ENCODE measurements around the gene GOLM1. TPM values are rescaled to one million over a fixed set of nuclear protein-coding genes. Genes with fewer than 3 reads are reported as not detected.
"Not testable (repeated sequence)": the region's sequence is repeated elsewhere in the genome, so short reads cannot be mapped to it uniquely, and the experiment has no call there.

Gene GOLM1
- total RNA-seq, 1 experiment from 2014 or later = 75.1 TPM

DNA sequence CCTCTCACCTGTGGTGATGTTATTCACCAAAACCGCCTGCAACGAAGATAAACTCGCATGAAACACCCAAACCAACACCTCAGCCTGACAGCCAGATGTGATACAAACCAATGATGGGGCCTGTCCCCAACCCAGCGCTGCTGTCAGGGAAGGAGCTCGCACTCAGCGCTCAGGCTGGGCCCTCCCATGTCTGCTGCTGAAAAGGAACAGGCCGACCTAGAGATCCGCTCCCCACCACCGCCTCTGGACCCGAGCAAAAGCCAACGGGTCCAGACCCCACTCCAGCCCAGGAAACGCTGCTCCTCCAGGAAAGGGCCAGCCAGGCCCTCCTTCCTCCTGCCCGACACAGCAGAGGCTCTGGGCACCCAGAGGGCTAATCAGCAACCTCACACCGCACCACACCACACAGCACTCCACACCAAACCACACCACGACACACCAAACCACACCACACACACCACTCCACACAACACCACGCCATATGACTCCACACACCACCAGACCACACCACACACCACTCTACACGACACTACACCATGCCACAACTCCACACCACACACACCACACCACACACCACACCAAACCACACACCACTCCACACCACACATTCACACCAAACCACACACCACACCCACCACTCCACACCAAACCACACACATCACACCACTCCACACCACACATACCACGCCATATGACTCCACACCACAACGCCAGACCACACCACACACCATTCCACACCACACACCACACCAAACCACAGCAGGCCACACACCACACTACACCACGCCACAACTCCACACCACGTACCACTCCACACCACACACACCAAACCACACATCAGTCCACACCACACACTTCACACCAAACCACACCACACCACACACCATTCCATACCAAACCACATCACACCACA lies 46.5 kb downstream of the GOLM1 start:
- Mint-ChIP-seq H3K36me3 (no peaks in the 10 kb centered on the region), H3K9me3 (peaks cover 4% of the 10 kb centered on the region; the same call in 1 of the 2 replicates), H3K4me1 (no peaks in the 10 kb centered on the region), H3K27ac (no peak overlapping the region; the same call in 1 of the 2 replicates), H3K4me3 (no peak overlapping the region), H3K27me3 (ENCODE audit: low read depth) (no peaks in the 10 kb centered on the region)
- no peak for DNase-seq (ENCODE audit: low spot score)
- ATAC-seq = peak; percentile 56
- POLR2A ChIA-PET = no interaction called here
- CTCF ChIA-PET = no interaction called here
- TF ChIP-seq SMAD3 (CRISPR knock-in tag; IDR thresholded peaks at IDR 0.05; ENCODE audit: borderline replicate concordance) = no peak
- TF ChIP-seq NFE2L1 (CRISPR knock-in tag; IDR thresholded peaks at IDR 0.05) = 0 out of 2 replicates have a peak, but pooled peaks have one; percentile 5

GRCh38 chr9:86048018-86048742 lies 51.2 kb downstream of the GOLM1 start:
- H3K36me3 Mint-ChIP-seq; CTCF ChIA-PET; H3K9me3 Mint-ChIP-seq; ATAC-seq; H3K4me3 Mint-ChIP-seq; H3K27ac Mint-ChIP-seq; POLR2A ChIA-PET; DNase-seq (ENCODE audit: low spot score); H3K4me1 Mint-ChIP-seq; H3K27me3 Mint-ChIP-seq (ENCODE audit: low read depth): not testable (repeated sequence)

GRCh38 chr9:86047361-86047760 lies 52.0 kb downstream of the GOLM1 start:
- H3K4me1 Mint-ChIP-seq = 0 out of 2 replicates have a peak, but pooled peaks cover 3% of the 10 kb centered on the region
- TF ChIP-seq NFE2L1 (CRISPR knock-in tag; IDR thresholded peaks at IDR 0.05) = no peak
- no peak for TF ChIP-seq TEAD4 (CRISPR knock-in tag; IDR thresholded peaks at IDR 0.05)
- no peak for TF ChIP-seq SMAD4 (CRISPR knock-in tag; IDR thresholded peaks at IDR 0.05)
- TF ChIP-seq, protein P1, sequence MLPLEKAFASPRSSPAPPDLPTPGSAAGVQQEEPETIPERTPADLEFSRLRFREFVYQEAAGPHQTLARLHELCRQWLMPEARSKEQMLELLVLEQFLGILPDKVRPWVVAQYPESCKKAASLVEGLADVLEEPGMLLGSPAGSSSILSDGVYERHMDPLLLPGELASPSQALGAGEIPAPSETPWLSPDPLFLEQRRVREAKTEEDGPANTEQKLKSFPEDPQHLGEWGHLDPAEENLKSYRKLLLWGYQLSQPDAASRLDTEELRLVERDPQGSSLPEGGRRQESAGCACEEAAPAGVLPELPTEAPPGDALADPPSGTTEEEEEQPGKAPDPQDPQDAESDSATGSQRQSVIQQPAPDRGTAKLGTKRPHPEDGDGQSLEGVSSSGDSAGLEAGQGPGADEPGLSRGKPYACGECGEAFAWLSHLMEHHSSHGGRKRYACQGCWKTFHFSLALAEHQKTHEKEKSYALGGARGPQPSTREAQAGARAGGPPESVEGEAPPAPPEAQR (CRISPR knock-in tag; IDR thresholded peaks at IDR 0.05) = no peak
- TF ChIP-seq FOXJ3 (CRISPR knock-in tag; IDR thresholded peaks at IDR 0.05; ENCODE audit: borderline replicate concordance) = no peak
- TF ChIP-seq, protein P2, sequence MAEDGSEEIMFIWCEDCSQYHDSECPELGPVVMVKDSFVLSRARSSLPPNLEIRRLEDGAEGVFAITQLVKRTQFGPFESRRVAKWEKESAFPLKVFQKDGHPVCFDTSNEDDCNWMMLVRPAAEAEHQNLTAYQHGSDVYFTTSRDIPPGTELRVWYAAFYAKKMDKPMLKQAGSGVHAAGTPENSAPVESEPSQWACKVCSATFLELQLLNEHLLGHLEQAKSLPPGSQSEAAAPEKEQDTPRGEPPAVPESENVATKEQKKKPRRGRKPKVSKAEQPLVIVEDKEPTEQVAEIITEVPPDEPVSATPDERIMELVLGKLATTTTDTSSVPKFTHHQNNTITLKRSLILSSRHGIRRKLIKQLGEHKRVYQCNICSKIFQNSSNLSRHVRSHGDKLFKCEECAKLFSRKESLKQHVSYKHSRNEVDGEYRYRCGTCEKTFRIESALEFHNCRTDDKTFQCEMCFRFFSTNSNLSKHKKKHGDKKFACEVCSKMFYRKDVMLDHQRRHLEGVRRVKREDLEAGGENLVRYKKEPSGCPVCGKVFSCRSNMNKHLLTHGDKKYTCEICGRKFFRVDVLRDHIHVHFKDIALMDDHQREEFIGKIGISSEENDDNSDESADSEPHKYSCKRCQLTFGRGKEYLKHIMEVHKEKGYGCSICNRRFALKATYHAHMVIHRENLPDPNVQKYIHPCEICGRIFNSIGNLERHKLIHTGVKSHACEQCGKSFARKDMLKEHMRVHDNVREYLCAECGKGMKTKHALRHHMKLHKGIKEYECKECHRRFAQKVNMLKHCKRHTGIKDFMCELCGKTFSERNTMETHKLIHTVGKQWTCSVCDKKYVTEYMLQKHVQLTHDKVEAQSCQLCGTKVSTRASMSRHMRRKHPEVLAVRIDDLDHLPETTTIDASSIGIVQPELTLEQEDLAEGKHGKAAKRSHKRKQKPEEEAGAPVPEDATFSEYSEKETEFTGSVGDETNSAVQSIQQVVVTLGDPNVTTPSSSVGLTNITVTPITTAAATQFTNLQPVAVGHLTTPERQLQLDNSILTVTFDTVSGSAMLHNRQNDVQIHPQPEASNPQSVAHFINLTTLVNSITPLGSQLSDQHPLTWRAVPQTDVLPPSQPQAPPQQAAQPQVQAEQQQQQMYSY (CRISPR knock-in tag; IDR thresholded peaks at IDR 0.05) = no peak
- TF ChIP-seq STAT6 (CRISPR knock-in tag; conservative IDR thresholded peaks at IDR 0.05; ENCODE audit: low read depth) = no peak
- TF ChIP-seq CREB1 (CRISPR knock-in tag; IDR thresholded peaks at IDR 0.05) = no peak
- no peak overlapping the region for H3K4me3 Mint-ChIP-seq
- DNase-seq (ENCODE audit: low spot score) (no peak), ATAC-seq (no peak)
- H3K36me3 Mint-ChIP-seq = peaks cover 11% of the 10 kb centered on the region
- ChIA-PET CTCF (interaction anchor here (1.4 to 1.6 kb wide), 2 partner anchors 140 to 155 kb away, joined by 3 to 5 read pairs; no protein-coding TSS in a partner anchor), POLR2A (no interaction called here)
- peaks cover 4% of the 10 kb centered on the region; the same call in 1 of the 2 replicates for H3K9me3 Mint-ChIP-seq
- no peak overlapping the region for H3K27ac Mint-ChIP-seq
- H3K27me3 Mint-ChIP-seq (ENCODE audit: low read depth) = no peaks in the 10 kb centered on the region
